K562 (cell line): ENCODE results near the gene FKBP1B. TPM values are rescaled to one million over a fixed set of nuclear protein-coding genes. Genes with fewer than 3 reads are reported as not detected.

Experiments
- ARID2 ChIP-seq: fragments of 450-650 bp; IDR thresholded peaks from 2 replicates; pipeline ENCODE4 v1.6.1; 2017; ENCODE audit warnings: antibody characterized with exemption, mild to moderate bottlenecking
- ARID3B ChIP-seq: fragments of 250-450 bp; sonication (Bioruptor Pico); IDR thresholded peaks from 2 replicates; pipeline ENCODE4 v1.4.0; 2020; ENCODE audit warnings: borderline replicate concordance
- ARNT ChIP-seq, 2 experiments: fragments of 450-650 bp; IDR thresholded peaks; 2 replicates each; pipeline ENCODE4 v1.6.1; 2016; ENCODE audit warnings: mild to moderate bottlenecking in 1 of 2
- CBX3 ChIP-seq, 2 experiments: IDR thresholded peaks; 1 replicate in 1 of 2; 2 replicates in 1 of 2; pipeline ENCODE4 v1.6.1; 2012; ENCODE audit warnings: inconsistent platforms in 2 of 2, low read length in 2 of 2, borderline replicate concordance in 1 of 2, control low read depth in 1 of 2
- CEBPG ChIP-seq, 3 experiments: fragments of 200-800 bp in 1 of 3; sonication (Bioruptor generic) in 1 of 3; sonication (generic) in 1 of 3; formaldehyde crosslinking in 1 of 3; IDR thresholded peaks in 2 of 3; conservative IDR thresholded peaks in 1 of 3; 2 replicates each; pipeline versions ENCODE4 v1.6.1 to v1.8.0; 2016 to 2022; ENCODE audit warnings: missing compliant biosample characterization in 2 of 3, missing genetic modification characterization in 2 of 3, mild to moderate bottlenecking in 1 of 3, missing genetic modification reagents in 1 of 3
- E2F3 ChIP-seq: fragments of 250-450 bp; sonication (Bioruptor Pico); IDR thresholded peaks from 2 replicates; pipeline ENCODE4 v1.4.0; 2020; ENCODE audit warnings: mild to moderate bottlenecking
- ILF3 ChIP-seq: fragments of 450-650 bp; IDR thresholded peaks from 2 replicates; pipeline ENCODE4 v1.6.1; 2018; ENCODE audit warnings: antibody characterized with exemption, mild to moderate bottlenecking, moderate library complexity, borderline replicate concordance
- KLF6 ChIP-seq: fragments of 250-450 bp; sonication (Bioruptor Pico); IDR thresholded peaks from 2 replicates; pipeline ENCODE4 v1.4.0; 2020; ENCODE audit warnings: mild to moderate bottlenecking, moderate library complexity, borderline replicate concordance
- MTA2 ChIP-seq: fragments of 450-650 bp; IDR thresholded peaks from 2 replicates; pipeline ENCODE4 v1.6.1; 2016; ENCODE audit warnings: low read depth
- PBX2 ChIP-seq, 2 experiments: IDR thresholded peaks in 1 of 2; conservative IDR thresholded peaks in 1 of 2; 2 replicates each; pipeline ENCODE4 v1.6.1; 2016; ENCODE audit warnings: low read depth in 2 of 2, mild to moderate bottlenecking in 1 of 2, missing compliant biosample characterization in 1 of 2, missing genetic modification characterization in 1 of 2, moderate library complexity in 1 of 2
- PHF21A ChIP-seq: fragments of 450-650 bp; IDR thresholded peaks from 2 replicates; pipeline ENCODE4 v1.6.1; 2017; ENCODE audit warnings: low read depth, borderline replicate concordance
- RBM15 ChIP-seq: fragments of 200-400 bp; formaldehyde crosslinking; IDR thresholded peaks from 2 replicates; pipeline ENCODE4 v1.6.1; 2018; ENCODE audit warnings: mild to moderate bottlenecking, low read length, moderate library complexity; ENCODE audit not compliant: insufficient read depth
- SP2 ChIP-seq: IDR thresholded peaks from 2 replicates; pipeline ENCODE4 v1.6.1; 2011; ENCODE audit warnings: mild to moderate bottlenecking, low read depth, low read length, moderate library complexity; ENCODE audit not compliant: poor library complexity, severe bottlenecking; ENCODE audit errors: extremely low read depth
- TGIF2 ChIP-seq: sonication (generic); formaldehyde crosslinking; IDR thresholded peaks from 2 replicates; pipeline ENCODE4 v1.8.1; 2022; ENCODE audit warnings: mild to moderate bottlenecking, missing genetic modification reagents, moderate library complexity
- THAP7 ChIP-seq: fragments of 250-450 bp; sonication (Bioruptor Pico); IDR thresholded peaks from 2 replicates; pipeline ENCODE4 v1.5.0; 2021
- ZBTB26 ChIP-seq: fragments of 450-650 bp; formaldehyde crosslinking; IDR thresholded peaks from 2 replicates; pipeline ENCODE4 v1.4.0; 2022; ENCODE audit warnings: missing genetic modification characterization
- ZNF584 ChIP-seq: fragments of 200-800 bp; sonication (Bioruptor generic); IDR thresholded peaks from 2 replicates; pipeline ENCODE4 v1.6.1; 2016; ENCODE audit warnings: low read depth, mild to moderate bottlenecking, missing genetic modification characterization, missing compliant biosample characterization
- ZZZ3 ChIP-seq: fragments of 450-650 bp; IDR thresholded peaks from 2 replicates; pipeline ENCODE4 v1.6.1; 2016; ENCODE audit warnings: antibody characterized with exemption, mild to moderate bottlenecking, moderate library complexity
- polyA plus RNA-seq, 8 experiments: library from polyadenylated mRNA; depleted of rRNA in 4 of 8; stranded (reverse) in 5 of 8; unstranded in 3 of 8; fragments of >200 nt; fragmentation: Nextera tagmentation in 2 of 8; fragmentation: Illumina TruSeq in 1 of 8; extraction: Ambion mirVana in 2 of 8; extraction: Trizol in 1 of 8; gene quantifications; 2 replicates each; pipeline versions ENCODE4 v1.2.1 to v1.2.3, GENCODE V29; 2011 to 2014; ENCODE audit warnings: inconsistent platforms in 1 of 8, missing spikeins in 1 of 8
- total RNA-seq, 7 experiments: library from RNA; depleted of rRNA in 6 of 7; stranded (reverse); fragments of >200 nt in 6 of 7; fragmentation: Illumina TruSeq in 2 of 7; extraction: Trizol in 2 of 7; gene quantifications; 2 replicates each; pipeline versions ENCODE4 v1.2.1 to v1.2.3, GENCODE V29; 2011 to 2021; ENCODE audit warnings: low replicate concordance in 1 of 7

The FKBP1B gene
- total and polyA plus RNA-seq, 9 of the 15 experiments (the other 6 are each of a cell fraction or from before 2014, with no cell fraction given), result 0.58 to 9.4 (median 1.6) TPM

GRCh38 chr2:24084386-24085199, 35.1 kb downstream of the FKBP1B start, which contains the start of gene TP53I3 (continued):
- TF ChIP-seq ARID3B (CRISPR knock-in tag) (no peak), SP2 (peak; percentile 71), CBX3 (IDR thresholded peaks at IDR 0.05; ENCODE audit: borderline replicate concordance in 1 of 2, low read length in 2 of 2) (no peak; a peak in 1 of 3 replicates), RBM15 (no peak), THAP7 (CRISPR knock-in tag) (no peak), ZZZ3 (peak; percentile 89), ARNT (IDR thresholded peaks at IDR 0.05) (no peak; a peak in 1 of 4 replicates), ZNF584 (0 out of 2 replicates have a peak, but pooled peaks have one; percentile 25), KLF6 (no peak), ZBTB26 (CRISPR knock-in tag) (no peak), PHF21A (peak; percentile 44; the same call in 1 of the 2 replicates), E2F3 (CRISPR knock-in tag) (0 out of 2 replicates have a peak, but pooled peaks have one; percentile 10), PBX2 (CRISPR knock-in tag; IDR thresholded peaks at IDR 0.05; ENCODE audit: low read depth) (no peak), PBX2 (tag; conservative IDR thresholded peaks at IDR 0.05; ENCODE audit: low read depth) (no peak), TGIF2 (peak; percentile 76; the same call in 1 of the 2 replicates), ARID2 (0 out of 2 replicates have a peak, but pooled peaks have one; percentile 61), MTA2 (no peak), CEBPG (CRISPR knock-in tag; IDR thresholded peaks at IDR 0.05) (no peak), CEBPG (tag; conservative IDR thresholded peaks at IDR 0.05 in 1 of 2, IDR thresholded peaks at IDR 0.05 in 1 of 2) (no peak), ILF3 (peak; percentile 94; the same call in 1 of the 2 replicates)
